Mesenteric fat pad (tissue), 1 donor: ENCODE data around the gene RTN4RL1. TPM values are rescaled to one million over a fixed set of nuclear protein-coding genes. Genes with fewer than 3 reads are reported as not detected.
"Not testable (repeated sequence)": the region's sequence is repeated elsewhere in the genome, so short reads cannot be mapped to it uniquely, and the experiment has no call there.

Experiments used
- DNase-seq: peaks from one replicate; pipeline ENCODE4 v3.0.0-alpha.2; 2020; ENCODE audit warnings: low spot score
- total RNA-seq: library from RNA; stranded (reverse); fragmentation: NEBNext Ultra II Directional; extraction: Animal tissue kit (Norgen Biotek cat#: 25700); gene quantifications from one replicate; pipeline ENCODE4 v1.2.1, GENCODE V29; 2021
- donor health status: DM: yes; HTN: yes; CAD: no.

RTN4RL1 gene
- total RNA-seq, 1 donor from 2014 or later: 11.2 TPM

- DNase-seq: no peak
Measured at GRCh38 chr17:2025622-2026309, 632 bp upstream of the RTN4RL1 start.

DNA sequence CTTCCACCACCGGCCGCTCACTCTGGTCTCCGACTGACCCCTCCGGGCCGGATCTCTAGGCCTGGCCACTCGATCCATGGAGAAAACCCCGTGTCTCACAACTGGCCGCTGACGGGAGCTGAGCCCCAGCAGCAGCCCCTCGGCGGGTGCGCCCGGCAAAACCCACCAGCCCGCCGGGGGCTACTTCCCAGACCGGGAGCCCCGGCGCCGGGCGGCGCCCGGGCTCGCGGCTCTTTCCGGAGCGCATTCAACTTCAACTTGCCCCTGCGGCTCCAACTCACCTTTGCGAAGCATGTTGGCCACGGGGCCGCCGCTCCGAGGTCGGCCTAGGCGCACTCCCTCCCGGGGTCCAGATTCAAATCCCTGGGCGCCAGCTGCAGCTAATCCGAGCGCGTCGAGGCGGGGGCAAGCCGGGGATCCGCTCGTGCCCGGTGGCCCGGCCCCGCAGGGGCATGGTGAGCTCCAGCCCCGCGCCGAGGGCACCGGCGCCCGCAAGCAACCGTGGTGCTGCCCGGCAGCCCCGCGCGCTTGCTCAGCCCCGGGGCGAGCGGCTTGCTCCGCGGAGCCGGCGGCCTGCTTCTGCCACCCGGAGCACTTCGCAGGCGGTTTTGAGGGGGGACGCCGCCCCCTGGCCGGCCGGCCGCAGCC, 438 bp downstream of the RTN4RL1 start:
- no peak for DNase-seq

GRCh38 chr17:2023692-2024571, 1.2 kb downstream of the RTN4RL1 start:
- no peak for DNase-seq

DNA sequence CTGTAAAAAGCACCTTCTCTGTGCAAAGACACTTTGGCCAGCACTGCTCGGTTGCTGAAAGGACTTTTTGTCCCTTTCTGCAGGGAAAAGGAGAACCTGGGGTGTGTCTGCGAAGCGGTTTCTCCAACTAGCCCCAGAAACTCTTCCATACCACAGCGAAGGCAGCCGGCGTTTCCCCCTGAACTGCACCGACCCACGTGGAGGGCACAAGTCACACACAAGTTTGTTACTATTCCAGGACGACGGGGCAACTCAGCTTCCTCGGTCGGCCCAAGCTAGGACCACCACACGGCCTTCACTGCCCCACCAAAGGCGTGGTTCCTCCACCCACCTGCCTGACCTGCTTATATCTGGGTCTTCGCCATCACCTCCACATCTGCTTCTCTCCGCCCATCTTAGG, 1.9 kb downstream of the RTN4RL1 start:
- DNase-seq: no peak

GRCh38 chr17:2022647-2023240, 2.4 kb downstream of the RTN4RL1 start:
- DNase-seq: no peak

DNA sequence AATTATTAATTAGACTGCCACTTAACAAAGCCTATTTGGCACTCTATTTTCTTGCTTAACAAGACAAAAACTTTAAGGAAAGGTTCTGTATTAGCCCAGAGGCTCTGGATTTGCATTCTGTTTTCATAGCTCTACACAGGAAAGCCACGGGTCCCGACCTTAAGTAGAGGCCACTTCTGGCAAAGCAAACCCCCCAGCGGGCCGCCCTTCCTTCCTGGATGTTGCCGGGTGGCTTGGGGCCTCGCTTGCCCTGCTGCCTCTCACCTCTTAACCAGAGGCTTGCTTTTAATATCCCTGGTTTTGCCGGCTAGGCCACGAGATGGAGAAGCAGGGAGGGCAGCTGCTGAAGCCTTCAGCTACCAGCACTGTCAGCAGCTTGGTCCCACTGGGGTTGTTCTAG, 4.4 kb downstream of the RTN4RL1 start:
- no peak for DNase-seq

GRCh38 chr17:2019723-2020122, 5.4 kb downstream of the RTN4RL1 start:
- DNase-seq: no peak

- no peak for DNase-seq
Measured at GRCh38 chr17:2018716-2019510, 6.2 kb downstream of the RTN4RL1 start.

DNA sequence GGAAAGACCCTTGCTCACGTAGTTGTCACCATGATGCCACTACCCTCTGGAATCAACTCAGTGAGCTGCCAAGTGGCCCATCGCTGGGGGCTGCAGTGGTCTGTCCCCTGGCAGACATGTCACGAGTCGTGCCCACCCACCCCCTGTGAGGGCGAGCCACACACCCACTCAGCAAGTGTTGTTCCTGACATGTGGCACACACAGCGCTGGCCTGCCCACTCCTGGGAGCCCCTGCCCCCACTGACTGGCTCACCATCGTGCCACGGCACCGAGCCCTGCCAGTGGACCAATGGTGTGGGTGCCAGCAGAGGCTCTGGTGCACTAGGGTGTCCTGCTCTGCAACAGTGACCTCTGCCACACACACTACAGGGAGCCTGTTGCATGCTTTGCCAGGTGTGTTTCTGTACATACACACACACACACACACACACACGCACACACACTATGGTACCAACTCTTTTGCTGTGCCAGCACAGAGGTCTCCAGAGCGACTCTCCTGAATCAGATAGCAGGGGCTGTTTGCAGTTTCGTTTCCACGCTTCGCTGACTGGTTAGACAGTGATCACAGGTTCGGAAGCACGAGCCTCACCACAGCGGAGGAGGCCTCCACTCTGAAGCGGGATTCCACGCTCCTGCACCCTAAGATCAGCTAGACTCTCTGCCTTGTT, 7.7 kb downstream of the RTN4RL1 start:
- DNase-seq: no peak

DNA sequence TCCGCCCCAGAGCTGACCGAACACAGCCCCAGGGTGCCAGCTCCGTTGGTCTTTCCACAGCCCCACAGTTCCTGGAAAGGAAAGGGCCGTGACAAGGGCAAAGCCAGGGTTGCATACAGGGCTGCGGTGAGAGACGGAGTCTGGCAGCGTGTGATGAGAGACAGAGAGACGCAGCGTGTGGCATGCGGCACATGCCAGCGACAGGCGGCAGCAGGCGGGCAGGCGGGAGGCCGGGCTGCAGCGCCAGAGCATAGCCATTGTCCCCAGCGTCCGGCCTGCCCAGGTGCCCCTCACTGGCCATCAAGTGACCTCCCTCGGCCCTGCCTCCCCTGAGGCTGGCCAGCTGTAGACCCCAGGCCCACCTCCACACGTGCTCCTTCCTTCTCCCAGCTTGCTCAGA, 8.6 kb downstream of the RTN4RL1 start:
- DNase-seq: no peak

- no peak for DNase-seq
Measured at GRCh38 chr17:2015314-2015713, 9.8 kb downstream of the RTN4RL1 start.

DNA sequence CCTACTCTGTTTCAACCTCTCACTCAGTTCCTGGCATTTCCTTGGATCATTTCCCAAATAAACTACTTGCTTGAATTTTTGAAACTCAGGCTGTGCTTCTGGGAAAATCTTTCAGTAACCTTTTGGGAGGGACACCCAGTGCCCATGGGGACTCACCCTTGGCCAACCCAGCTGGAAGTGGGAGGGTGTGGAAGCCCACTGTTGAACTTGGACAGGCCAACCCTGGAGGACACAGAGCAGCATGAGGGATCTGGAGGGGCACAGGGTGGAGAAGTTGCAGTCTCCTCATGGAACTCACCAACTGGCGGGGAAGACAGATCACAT, 11.2 kb downstream of the RTN4RL1 start:
- no peak for DNase-seq

GRCh38 chr17:2013220-2013993, 11.7 kb downstream of the RTN4RL1 start:
- not testable (repeated sequence) for DNase-seq

DNA sequence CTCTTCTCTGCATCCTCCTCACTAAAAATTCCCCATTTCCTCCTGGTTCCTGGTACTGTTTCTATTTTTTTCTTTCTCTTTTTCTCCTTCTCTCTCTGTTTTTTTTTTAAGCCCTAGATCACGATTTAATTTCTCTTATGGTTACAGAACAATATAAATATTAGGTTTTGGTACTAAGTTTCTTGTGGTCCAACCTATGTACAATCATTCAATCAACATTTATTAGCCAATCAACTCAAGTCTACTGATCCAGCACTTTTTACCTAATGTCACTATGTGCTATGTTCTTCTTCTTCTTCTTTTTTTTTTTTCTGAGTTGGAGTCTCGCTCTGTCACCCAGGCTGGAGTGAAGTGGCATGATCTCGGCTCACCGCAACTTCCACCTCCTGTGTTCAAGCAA, 12.6 kb downstream of the RTN4RL1 start:
- DNase-seq: no peak

DNA sequence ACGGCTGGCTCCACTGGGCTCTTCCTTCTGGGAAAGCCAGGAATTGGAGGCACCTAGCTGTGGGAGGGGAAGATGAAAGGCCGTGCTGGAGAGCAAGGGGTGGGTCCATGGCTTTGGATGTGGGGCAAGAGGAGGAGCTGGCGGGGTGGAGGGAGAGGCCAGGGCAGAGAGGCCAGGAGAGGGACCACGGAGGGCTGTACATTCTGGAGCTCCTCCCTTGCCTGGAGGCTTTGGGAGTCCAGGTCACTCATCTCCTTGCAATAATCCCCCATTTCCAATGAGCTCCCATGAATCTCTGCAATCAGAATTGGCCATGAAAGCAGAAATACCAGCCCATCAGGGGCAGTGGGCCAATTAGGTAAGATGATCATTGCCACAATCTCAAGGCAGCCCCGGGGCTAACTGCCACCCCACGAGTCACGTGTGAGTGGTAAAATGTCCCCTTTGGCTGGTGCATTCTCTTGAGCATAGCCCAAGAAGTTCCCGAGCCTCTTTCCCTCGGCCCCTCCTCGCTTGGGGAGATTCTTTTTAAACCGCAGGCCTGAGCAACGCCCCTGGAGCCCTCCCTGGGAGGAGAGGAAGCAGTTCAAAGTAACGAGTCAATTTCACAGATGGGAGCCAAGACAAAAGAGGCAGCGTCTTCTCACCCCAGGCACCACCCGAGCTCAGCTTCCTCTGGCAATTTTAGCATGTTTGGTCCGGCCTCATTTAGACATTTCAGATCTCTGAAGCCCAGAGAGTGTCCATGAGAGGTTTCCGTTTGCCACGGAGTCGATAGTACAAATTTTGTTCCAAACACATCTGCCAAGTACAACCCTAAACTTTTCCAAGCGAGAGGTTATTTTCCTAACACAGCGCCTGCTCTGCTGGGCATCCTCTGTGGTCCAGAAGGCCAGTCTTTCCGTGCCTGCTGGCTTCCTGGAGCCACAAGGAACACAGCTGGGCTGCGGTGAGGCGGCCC, 13.4 kb downstream of the RTN4RL1 start:
- DNase-seq: no peak

DNA sequence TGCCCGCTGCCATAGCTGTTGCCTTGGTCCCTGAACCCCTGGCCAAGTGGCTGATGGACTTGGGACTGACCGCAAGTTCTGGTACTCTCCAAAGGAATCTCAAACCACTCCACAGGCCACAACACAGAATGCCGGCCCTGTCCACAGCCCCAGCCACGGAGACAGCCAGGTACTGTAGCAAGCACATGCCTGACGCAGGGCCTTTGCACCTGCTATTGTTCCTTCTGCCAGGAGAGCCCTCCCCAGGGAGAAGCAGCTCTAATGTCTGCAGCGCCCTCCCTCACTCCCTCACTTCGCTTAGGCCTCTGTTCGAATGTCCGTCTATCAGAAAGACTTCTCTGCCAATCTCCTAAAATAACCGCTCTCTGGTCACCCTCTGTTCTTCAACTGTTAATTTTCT, 15.4 kb downstream of the RTN4RL1 start:
- DNase-seq: no peak

- no peak for DNase-seq
Measured at GRCh38 chr17:2008332-2009126, 16.6 kb downstream of the RTN4RL1 start.
